GM23338 (cell line): ENCODE measurements around the gene CENPO. TPM values are rescaled to one million over a fixed set of nuclear protein-coding genes. Genes with fewer than 3 reads are reported as not detected.

ENCODE experiments used
- CREB1 ChIP-seq: fragments of 250-450 bp; sonication (Bioruptor Pico); IDR thresholded peaks from 2 replicates; pipeline ENCODE4 v1.5.0; 2020; ENCODE audit warnings: low read depth, mild to moderate bottlenecking, moderate library complexity
- CTCF ChIP-seq, 2 experiments: fragments of 200-600 bp in 1 of 2; sonication (generic) in 1 of 2; conservative IDR thresholded peaks; 2 replicates each; pipeline versions ENCODE4 v1.5.1 to v1.6.1; 2016 to 2017; ENCODE audit warnings: antibody characterized with exemption in 2 of 2, low read depth in 2 of 2, mild to moderate bottlenecking in 2 of 2, moderate library complexity in 1 of 2
- ZNF331 ChIP-seq: fragments of 250-450 bp; sonication (Bioruptor Pico); IDR thresholded peaks from 2 replicates; pipeline ENCODE4 v1.5.0; 2020; ENCODE audit warnings: low read depth, mild to moderate bottlenecking, moderate library complexity
- ZNF462 ChIP-seq: fragments of 250-450 bp; sonication (Bioruptor Pico); IDR thresholded peaks from 2 replicates; pipeline ENCODE4 v1.5.0; 2020; ENCODE audit warnings: mild to moderate bottlenecking, moderate library complexity
- polyA plus RNA-seq: library from polyadenylated mRNA; unstranded; fragments of >200 nt; fragmentation: Nextera tagmentation; extraction: Ambion mirVana; gene quantifications from 2 replicates; pipeline ENCODE4 v1.2.1, GENCODE V29; 2016
- total RNA-seq: library from RNA; depleted of rRNA; stranded (reverse); fragments of >200 nt; shearing (Covaris generic); gene quantifications from 2 replicates; pipeline ENCODE4 v1.2.3, GENCODE V29; 2014

CENPO gene
- total and polyA plus RNA-seq, 2 experiments from 2014 or later, result 27.0 to 44.7 TPM

GRCh38 chr2:24840962-24841945, 48.0 kb downstream of the CENPO start (continued):
- TF ChIP-seq ZNF462 (CRISPR knock-in tag) (no peak), CTCF (conservative IDR thresholded peaks at IDR 0.05; ENCODE audit: low read depth in 2 of 2) (no peak), CREB1 (CRISPR knock-in tag) (no peak), ZNF331 (CRISPR knock-in tag) (no peak)
